DMS 273 (cell line): ENCODE data around the gene NRCAM.
A peak's percentile ranks its signal among the peaks of the same experiment; 100 is the strongest.

ENCODE experiments used
- DNase-seq: peaks from one replicate; lab custom pipeline; 2025; ENCODE audit not compliant: unreplicated experiment; lab: John Stamatoyannopoulos, UW

Gene NRCAM

GRCh38 chr7:108103558-108104298, 352.5 kb downstream of the NRCAM start:
- DNase-seq = no peak

DNA sequence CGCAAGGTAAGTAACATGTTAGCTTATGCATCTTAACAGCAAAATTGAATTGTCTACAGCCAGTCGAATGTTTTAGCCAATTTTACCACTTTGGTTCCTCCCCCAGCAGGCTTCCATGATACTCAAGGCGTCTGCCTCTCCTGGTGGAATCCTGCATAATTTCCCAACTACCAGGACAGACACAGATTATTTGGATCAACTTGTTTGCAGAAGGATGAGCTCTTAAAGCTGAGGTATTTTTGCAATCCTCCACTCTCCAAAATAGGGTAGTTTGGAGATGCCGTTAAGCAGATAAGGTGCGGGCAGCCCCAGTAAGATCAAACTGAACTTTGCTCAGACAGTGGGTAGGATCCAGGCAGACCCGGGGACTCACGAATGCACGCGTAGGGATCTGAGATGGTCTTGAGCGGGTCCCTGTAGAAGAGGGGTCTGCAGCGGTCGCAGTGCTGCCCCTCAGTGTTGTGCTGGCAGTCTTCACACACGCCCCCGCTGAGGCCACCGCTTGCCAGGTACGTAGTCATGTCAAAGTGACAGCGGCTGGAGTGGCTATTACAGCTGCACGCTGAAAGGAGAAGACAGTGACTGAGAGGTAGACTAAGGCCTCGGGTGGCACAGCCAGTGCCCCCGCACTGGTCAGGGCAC, 353.4 kb downstream of the NRCAM start:
- DNase-seq = no peak

- no peak for DNase-seq
These were observed 354.5 kb downstream of the NRCAM start for GRCh38 chr7:108101759-108102158.

DNA sequence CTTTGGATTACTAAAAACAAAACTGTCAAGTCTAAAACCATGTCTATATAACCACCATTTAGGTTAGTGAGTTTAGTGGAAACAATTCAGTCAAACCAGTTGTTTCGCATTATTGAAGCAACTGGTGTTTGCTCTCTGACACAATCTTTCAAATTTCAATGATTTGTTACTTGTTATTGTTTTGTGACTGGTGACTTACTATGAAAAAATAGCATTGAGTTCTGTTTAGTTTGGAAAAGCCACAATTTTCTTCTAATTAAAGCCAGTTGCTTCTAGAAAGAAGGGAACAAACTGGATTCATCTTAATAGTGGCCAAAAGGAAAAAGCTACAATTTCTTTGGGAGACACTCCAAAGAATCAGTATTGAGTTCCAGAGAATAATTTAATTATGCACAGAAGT, 356.5 kb downstream of the NRCAM start:
- DNase-seq = no peak

DNA sequence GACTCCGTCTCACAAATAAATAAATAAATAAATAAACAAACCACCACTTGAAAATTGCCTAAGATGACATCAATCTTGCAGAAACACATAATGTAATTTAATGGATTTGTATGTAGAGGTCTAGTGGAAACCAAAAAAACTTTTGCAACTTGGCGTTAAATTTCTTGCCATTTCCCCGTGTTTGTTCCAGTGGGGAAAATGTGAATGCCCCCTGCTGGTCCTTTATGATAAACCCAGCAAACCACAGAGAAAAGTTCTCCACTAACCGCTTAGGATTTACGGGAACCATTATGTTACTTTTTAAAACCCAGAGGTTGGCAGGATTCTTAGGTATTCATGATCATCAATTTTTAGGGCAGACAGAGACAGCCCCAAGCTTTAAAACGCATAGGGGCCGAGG, 358.5 kb downstream of the NRCAM start:
- DNase-seq = peak; percentile 48
